Fibroblast of skin of right biceps (primary cell): ENCODE data around the gene SH3RF3.

Source experiments
- DNase-seq: peaks from one replicate; pipeline ENCODE4 v3.0.0-alpha.2; 2013

SH3RF3 gene

DNA sequence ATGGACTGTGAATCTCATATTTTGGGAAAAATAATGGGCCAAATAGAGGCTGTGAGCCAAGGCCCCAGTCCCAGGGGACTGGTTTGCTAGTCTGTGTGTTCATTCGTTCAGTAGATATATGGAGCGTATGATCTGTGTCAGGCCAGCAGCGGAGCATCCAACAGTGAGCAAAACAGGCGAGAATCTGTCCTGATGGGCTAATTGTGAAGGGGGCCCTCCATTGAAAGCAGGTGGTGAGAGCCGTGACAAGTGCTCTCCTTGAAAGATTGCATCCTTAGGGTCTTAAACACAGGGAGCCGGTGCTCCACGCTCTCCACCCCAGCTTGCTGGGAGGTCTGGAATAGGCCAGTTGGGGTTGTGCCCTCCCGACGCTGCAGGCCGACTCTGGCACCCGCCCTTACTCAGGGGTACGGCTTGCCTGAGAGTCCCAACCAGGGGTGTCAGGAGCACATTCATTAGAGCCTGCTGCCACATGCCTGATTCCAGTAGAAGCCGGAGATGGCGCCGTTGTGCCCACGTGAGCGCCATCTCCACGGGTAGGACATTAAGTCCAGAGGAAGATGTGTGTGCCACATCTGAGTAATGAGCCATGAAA, 213.3 kb downstream of the SH3RF3 start:
- no peak for DNase-seq

GRCh38 chr2:109342930-109343329, 213.9 kb downstream of the SH3RF3 start:
- DNase-seq = no peak

- no peak for DNase-seq
Observed at GRCh38 chr2:109343460-109343859, 214.5 kb downstream of the SH3RF3 start.

- no peak for DNase-seq
Observed at GRCh38 chr2:109344270-109344805, 215.3 kb downstream of the SH3RF3 start.

- DNase-seq = no peak
Observed at GRCh38 chr2:109345091-109345490, 216.1 kb downstream of the SH3RF3 start.

GRCh38 chr2:109345653-109346480, 216.9 kb downstream of the SH3RF3 start:
- no peak for DNase-seq

DNA sequence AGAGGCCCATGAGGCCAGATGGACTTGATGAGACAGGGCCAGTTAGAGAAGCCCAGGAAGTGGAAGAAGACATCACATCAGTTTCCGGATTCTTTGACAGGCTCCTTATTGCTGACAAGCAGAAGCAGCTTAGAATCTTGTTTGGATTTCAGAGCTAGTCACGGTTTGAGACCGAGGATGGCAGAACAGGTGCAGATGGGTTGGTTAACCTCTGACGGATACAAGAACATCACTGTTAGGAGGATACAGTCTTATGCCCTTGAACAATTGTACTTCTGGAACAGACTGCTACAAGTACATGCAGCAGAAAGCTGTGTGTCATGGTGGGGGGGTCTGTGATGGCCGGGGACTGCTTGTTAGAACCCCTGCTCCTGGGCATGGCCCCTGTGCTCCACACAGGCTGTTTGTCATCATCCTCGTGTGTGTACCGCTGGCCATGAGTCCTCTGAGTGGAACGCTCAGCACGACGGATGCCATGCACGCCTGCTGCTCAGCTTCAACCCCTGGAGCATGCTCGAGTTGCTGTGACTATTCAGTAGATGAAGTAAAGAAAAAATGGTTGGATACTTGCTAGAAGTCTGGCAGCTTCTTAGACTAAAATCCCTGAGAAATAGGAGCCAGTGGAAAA, 217.7 kb downstream of the SH3RF3 start:
- no peak for DNase-seq

DNA sequence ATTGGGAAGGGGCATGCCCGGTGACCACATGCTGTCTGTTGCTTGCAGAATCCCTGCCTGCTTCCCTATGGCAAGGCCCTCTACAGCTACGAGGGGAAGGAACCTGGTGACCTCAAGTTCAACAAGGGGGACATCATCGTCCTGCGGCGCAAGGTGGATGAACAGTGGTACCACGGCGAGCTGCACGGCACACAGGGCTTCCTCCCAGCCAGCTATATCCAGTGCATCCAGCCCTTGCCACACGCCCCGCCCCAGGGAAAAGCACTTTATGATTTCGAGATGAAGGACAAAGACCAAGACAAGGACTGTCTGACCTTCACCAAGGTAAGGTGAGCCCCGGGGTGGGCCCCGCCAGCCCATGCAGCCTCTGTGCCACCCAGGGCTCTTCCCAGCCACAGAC, 218.6 kb downstream of the SH3RF3 start:
- no peak for DNase-seq

- DNase-seq = no peak
Observed at GRCh38 chr2:109348190-109348589, 219.2 kb downstream of the SH3RF3 start.

GRCh38 chr2:109348671-109349502, 219.9 kb downstream of the SH3RF3 start:
- no peak for DNase-seq

- no peak for DNase-seq
Observed at GRCh38 chr2:109349503-109350465, 220.8 kb downstream of the SH3RF3 start.

DNA sequence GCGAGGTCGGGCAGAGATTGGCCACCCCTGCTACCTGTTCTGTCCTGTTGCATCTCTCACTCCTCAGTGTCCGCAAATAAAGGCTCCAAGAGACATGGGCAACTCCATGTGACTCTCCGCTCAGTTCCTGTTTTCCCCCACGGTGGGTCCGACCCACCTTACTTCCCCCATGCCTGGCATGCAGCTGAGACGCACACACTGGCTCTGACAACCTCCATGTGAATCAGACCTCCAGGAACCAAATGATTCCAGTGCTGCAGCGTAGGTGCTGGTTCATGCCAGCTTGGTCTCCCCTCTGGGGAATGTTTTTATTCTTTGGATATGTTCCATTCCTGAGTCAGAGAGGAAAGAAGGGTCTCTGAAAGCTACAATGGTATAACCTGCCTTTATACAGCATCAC, 221.5 kb downstream of the SH3RF3 start:
- no peak for DNase-seq

GRCh38 chr2:109351164-109351756, 222.3 kb downstream of the SH3RF3 start:
- peak; percentile 51 for DNase-seq

GRCh38 chr2:109352056-109352897, 223.3 kb downstream of the SH3RF3 start:
- DNase-seq = no peak

GRCh38 chr2:109352898-109353689, 224.1 kb downstream of the SH3RF3 start:
- no peak for DNase-seq

DNA sequence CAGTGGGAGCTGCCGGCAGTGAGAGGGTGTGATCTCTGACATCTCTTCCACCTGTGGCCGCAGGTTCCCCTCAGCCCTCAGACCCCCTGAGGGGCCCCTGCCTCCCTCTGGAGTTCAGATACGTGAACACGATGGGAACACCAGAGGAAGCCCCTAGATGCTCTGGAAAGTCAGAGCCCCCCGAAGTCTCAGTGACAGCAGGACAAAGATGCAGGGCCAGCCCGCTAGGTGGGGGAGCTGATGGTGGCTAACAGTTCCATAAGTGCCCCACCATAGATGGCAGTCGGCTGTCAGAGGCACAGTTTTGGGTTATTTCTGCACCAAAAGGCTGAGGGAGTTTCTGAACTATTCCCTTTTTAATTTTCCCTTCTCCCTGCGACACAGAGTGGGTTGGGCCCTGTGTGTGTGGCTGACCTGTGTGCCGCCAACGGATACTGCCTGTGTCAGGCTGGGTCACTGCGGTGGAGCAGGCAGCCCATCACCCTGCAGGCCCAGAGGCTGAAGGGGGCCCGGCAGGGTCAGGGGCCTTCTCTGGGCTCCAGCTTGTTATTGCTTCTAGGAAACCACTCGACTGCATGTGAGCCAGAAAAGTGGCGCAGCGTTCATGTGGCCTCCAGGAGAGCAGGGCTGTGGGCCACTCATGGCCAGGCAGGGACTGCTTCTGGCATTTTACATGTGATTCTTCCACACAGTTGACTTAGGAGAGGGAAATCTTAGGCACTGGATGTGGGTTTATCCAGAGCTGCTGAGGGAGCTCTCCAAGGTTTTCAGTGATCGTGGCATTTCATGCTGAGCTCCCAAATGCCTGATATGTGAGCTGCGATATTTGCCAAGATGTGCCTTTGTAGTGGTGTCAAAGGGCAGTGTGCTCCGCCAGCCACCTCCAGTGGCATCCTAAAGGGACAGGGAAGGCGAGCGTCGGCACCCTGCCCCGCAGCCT, 225.1 kb downstream of the SH3RF3 start:
- no peak for DNase-seq

DNA sequence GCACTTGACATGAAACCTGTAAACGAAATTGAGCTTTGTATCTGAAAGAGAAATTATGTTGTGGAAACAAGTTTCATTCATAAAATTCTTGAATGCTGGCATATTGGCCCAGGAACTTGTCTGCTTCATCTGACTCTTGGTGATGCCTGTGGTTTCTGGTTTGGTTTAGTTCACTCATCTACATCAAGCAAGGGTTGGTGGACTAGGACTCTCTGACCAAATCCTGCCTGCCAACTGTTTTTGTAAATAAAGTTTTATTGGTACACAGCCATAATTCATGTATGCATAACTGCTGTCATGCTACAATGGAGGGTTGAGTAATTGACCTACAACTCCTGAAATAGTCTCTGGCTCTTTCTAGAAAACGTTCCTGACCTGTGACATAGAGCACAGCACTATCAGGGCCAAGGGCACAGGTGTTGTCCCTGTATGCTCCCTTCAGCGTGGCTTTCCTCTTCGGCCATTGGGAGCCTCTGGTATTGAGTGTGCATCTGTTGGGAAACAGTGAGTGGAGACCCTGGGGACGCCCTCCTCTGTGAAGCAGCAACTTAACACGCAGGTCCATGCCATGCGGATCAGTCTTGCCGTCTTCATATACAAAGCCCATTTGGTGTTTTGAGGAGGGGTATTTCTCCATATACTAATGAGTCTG, 226.3 kb downstream of the SH3RF3 start:
- DNase-seq = no peak
